ENCODE data around the gene TP53TG5.

GRCh38 chr20:45405571-45406259 lies 27.6 kb upstream of the TP53TG5 start:
- 0 out of 4 replicates have a peak, but pooled peaks of 1 of the 2 experiments have one; percentile 3 for TF ChIP-seq CTCF (conservative IDR thresholded peaks at IDR 0.05; ENCODE audit: low read depth in 2 of 2)
- TF ChIP-seq POLR2AphosphoS5 (IDR thresholded peaks at IDR 0.05; ENCODE audit: low read depth) = no peak
- no peak for TF ChIP-seq REST (IDR thresholded peaks at IDR 0.05; ENCODE audit: unreplicated experiment)
- no peak for TF ChIP-seq EZH2 (IDR thresholded peaks at IDR 0.05; ENCODE audit: low read depth, unreplicated experiment)

Measured in GM23338 (cell line).